Kasumi-1 (cell line): Measurements from ENCODE around the gene SCN3B.
A peak's percentile ranks its signal among the peaks of the same experiment; 100 is the strongest.

ENCODE experiments used
- DNase-seq, 2 experiments: peaks; one replicate each; lab custom pipeline; 2025; lab: John Stamatoyannopoulos, UW

SCN3B gene

GRCh38 chr11:123654566-123655081, at the start of gene SCN3B:
Gene SCN3B, minus strand, starts transcription at chr11:123654624. Its CDS starts 823 bp downstream, at chr11:123653801.
- DNase-seq = no peak

- DNase-seq = no peak
These were observed 48.3 kb upstream of the SCN3B start for GRCh38 chr11:123702696-123703095.

GRCh38 chr11:123702139-123702538, 47.7 kb upstream of the SCN3B start:
- no peak for DNase-seq

- no peak for DNase-seq
These were observed 46.3 kb upstream of the SCN3B start for GRCh38 chr11:123700772-123701171.

DNA sequence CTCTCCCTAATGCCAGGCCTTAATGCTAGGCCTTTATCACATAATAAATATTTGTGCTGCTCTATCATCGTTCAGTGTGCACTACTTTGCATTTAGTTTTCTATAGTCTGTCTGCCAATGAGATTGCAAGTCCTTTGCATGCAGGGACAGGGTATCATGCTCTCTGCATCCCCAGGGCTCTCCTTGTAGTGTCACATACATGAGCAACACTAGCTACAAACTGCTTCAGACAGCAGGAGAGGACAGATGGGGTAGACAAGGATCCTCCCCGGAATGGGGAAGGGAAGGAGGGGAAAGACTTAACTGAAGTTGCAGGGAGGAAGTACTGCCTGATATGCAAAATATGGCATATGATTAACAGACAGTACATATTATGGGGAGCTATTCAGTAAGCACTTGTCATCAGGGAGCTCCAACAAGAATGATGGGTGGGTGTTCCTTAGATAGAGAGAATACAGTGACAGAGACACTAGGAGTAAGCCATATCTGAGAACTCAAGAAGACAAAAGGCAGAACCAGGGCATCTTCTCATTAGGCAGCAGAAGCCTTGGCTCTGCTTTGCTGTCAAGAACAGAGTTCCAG, 44.2 kb upstream of the SCN3B start:
- peak; percentile 38 to 42 for DNase-seq

GRCh38 chr11:123696183-123696582, 41.8 kb upstream of the SCN3B start:
- no peak for DNase-seq

- no peak for DNase-seq
These were observed 40.8 kb upstream of the SCN3B start for GRCh38 chr11:123695231-123695630.

DNA sequence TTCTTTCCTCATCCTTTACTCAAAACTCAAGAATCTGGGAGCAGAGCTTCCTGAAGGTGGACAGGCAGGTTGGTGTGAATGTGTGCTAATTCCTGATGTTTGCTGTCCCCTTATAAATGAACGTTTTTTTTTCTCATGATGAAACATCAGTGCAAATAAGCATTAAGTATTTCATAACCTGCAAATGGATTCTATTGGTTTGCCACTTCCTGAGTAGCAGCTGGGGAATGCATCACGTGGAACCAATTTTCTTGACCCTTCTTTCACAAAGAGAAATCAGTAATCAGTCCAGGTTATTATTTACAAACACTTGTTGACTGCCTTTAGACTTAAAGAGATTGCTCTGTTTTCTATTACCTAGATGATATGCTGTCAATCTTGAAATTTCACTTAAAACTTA, 40.1 kb upstream of the SCN3B start:
- DNase-seq = no peak

DNA sequence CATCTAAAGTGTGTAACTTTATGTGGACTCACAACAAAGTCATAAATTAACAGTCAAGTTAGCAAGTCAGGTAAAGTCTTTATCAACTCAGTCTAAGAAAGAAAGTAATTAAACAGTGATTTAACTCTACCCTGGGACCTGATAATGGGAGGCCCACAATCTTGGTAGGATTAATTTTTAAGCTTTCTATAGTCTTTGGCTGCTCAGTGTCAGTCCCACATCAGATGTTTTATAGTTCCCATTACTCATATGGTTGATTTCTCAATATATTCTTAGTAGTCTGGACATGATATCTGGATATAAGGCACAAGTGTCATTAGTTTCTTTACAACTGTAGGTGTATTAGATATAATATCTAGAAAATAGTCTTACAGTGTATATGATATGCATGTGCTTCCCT, 38.5 kb upstream of the SCN3B start:
- no peak for DNase-seq

- DNase-seq = no peak
These were observed 36.1 kb upstream of the SCN3B start for GRCh38 chr11:123690485-123690884.

- no peak for DNase-seq
These were observed 30.2 kb upstream of the SCN3B start for GRCh38 chr11:123684601-123685000.

- DNase-seq = no peak
These were observed 29.2 kb upstream of the SCN3B start for GRCh38 chr11:123683428-123684170.

GRCh38 chr11:123682696-123683410, 28.4 kb upstream of the SCN3B start:
- DNase-seq = no peak

DNA sequence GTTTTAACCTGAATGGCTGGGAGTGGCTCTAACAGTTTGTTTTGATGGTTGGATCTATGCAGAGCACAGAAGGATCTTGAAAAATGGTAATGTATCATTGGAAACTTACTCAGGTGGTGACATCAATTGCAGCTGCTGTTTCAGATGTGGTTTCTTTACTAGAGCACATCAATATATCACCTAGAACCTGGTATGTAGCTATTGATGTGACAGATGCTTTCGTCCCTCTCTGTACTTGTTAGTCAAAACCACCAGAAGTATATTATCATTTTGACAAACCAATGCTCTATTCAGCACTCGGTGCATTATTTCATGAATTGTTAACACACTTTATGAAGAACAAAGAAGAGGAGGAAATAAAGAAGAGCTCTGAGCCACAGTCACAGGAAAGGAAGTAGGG, 26.6 kb upstream of the SCN3B start:
- DNase-seq = no peak

DNA sequence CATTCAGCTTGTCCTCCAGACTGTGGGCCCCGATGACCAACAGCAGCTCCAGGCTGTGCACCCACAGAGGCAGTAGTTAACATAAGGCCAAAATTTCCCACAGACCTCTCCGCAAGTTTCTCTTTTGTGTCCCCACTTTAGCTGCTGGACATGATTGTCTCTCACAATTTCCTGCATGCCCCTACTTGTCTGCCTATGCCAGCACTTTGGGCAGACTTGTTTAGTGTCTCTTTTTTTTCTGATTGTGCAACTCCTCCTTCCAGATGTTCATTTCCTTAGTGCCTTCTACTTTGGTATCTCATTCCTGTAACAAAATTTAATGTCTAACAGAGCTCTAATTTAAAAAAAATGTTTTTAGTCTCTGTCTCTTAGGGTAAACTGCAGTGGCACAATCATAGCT, 23.8 kb upstream of the SCN3B start:
- DNase-seq = no peak

DNA sequence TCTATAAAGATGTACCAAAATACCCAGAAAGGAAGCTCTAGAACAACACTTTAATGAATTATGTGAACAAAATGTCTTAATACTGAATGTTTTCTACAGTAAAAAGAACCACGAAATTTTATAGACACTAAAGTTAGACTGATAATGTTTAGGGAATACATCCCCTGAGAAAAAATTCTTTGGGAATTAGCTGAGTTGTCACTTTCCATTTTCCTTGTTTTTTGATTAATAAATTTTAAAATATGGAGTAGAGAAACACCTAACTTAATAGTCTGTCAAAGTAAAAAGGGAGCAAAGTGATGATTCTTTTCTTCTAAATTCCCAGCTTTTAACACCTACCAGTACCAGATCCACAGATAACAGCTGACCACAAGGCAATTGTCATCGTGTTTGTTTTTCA, 23.1 kb upstream of the SCN3B start:
- no peak for DNase-seq

GRCh38 chr11:123674297-123674696, 19.9 kb upstream of the SCN3B start:
- no peak for DNase-seq

GRCh38 chr11:123672568-123672967, 18.1 kb upstream of the SCN3B start:
- DNase-seq = no peak

GRCh38 chr11:123671534-123671933, 17.1 kb upstream of the SCN3B start:
- no peak for DNase-seq

DNA sequence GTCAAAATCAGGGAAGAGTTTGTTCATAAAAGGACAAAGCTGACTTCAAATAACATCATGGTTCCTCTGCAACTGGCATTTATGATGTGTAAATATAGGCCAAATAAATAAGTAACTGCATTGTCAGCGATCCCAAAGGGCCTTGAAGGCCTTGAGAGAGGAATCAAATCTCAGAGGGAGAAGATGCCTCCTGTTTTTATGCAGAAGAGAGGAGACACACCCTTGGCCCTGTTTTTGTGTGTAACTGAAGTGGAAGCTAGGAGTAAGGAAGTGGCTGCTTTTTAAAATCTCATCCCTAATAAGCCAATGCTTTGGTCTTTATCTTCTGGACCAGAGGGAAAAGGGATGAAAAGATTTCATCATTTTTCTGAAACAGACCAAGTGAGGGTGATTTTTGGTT, 15.7 kb upstream of the SCN3B start:
- DNase-seq = no peak

GRCh38 chr11:123665306-123665705, 10.9 kb upstream of the SCN3B start:
- DNase-seq = no peak

GRCh38 chr11:123659965-123660364, 5.5 kb upstream of the SCN3B start:
- DNase-seq = peak; percentile 5 to 12

- DNase-seq = no peak
These were observed 4.9 kb upstream of the SCN3B start for GRCh38 chr11:123659311-123659710.
